KMS-11 (cell line): ENCODE results near the gene ACOT11.

Experiments
- H2AFZ ChIP-seq: fragments of 200-600 bp; sonication (generic); 2 replicates; pipeline ENCODE4 v1.6.1; 2016; ENCODE audit warnings: antibody characterized with exemption, mixed run types, low read depth
- H3K27ac ChIP-seq: fragments of 200-600 bp; sonication (generic); 2 replicates; pipeline ENCODE4 v1.6.1; 2016; ENCODE audit warnings: mild to moderate bottlenecking, mixed run types
- H3K27me3 ChIP-seq: fragments of 200-600 bp; sonication (generic); 2 replicates; pipeline ENCODE4 v1.6.1; 2017; ENCODE audit warnings: mild to moderate bottlenecking, low read depth, mixed run types, moderate library complexity; ENCODE audit not compliant: insufficient read depth
- H3K36me3 ChIP-seq: fragments of 200-600 bp; sonication (generic); 2 replicates; pipeline ENCODE4 v1.6.1; 2017; ENCODE audit warnings: mild to moderate bottlenecking, mixed run types; ENCODE audit not compliant: insufficient read depth
- H3K4me1 ChIP-seq: fragments of 200-600 bp; sonication (generic); 2 replicates; pipeline ENCODE4 v1.6.1; 2016; ENCODE audit warnings: mild to moderate bottlenecking, low read depth, mixed run types; ENCODE audit not compliant: poor library complexity, severe bottlenecking
- H3K4me2 ChIP-seq: fragments of 200-600 bp; sonication (generic); 2 replicates; pipeline ENCODE4 v1.7.0; 2016; ENCODE audit warnings: mild to moderate bottlenecking, mixed run types
- H3K4me3 ChIP-seq: fragments of 200-600 bp; sonication (generic); IDR thresholded peaks from 2 replicates; pipeline ENCODE4 v1.6.1; 2017; ENCODE audit warnings: low read depth, low read length, mixed read lengths; ENCODE audit not compliant: insufficient read depth
- H3K79me2 ChIP-seq: fragments of 200-600 bp; sonication (generic); 2 replicates; pipeline ENCODE4 v1.6.1; 2016; ENCODE audit warnings: low read depth, mixed run types; ENCODE audit not compliant: insufficient read depth
- H3K9ac ChIP-seq: fragments of 200-600 bp; sonication (generic); 2 replicates; pipeline ENCODE4 v1.6.1; 2016; ENCODE audit warnings: mild to moderate bottlenecking, mixed run types
- H4K20me1 ChIP-seq: fragments of 200-600 bp; sonication (generic); 2 replicates; pipeline ENCODE4 v1.6.1; 2016; ENCODE audit warnings: mild to moderate bottlenecking, mixed run types; ENCODE audit not compliant: insufficient read depth
- TF ChIP-seq, protein P1 (sequence below): fragments of 200-600 bp; sonication (generic); conservative IDR thresholded peaks from 2 replicates; pipeline ENCODE4 v1.6.1; 2017; ENCODE audit warnings: low read depth, mild to moderate bottlenecking, antibody characterized with exemption, low read length, moderate library complexity, mixed read lengths

ACOT11 gene

DNA sequence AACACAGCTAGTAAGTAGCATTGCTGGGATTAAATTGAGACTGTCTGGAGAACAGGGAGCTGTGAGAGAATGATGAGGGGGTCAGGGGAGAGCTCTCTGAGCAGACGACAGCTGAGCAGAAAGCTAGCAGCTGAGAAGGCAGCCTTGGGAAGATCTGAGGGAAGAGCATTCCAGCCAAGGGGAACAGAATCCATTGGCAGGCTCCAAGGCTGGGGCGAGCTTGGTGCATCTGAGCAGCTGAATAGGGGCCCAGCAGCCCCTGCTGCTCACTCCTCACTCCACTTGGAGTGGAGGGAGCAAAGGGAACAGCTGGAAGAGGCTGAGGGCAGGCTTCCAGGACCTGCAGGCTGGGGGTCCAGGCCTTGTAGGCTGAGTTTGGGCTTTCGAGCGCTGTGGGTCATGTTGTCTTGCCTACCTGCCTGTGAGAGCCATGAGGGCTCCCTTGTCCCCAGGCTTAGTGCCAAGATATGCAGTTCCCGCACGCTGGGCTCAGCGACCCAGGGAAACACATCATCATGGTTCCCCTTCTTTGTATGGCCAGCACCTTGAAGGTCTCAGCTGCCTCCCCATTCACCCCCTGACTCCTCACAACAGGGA lies 10.5 kb downstream of the ACOT11 start:
- Histone ChIP-seq H3K4me1 (no peaks in the 10 kb centered on the region), H3K27me3 (no peaks in the 10 kb centered on the region; the same call in 1 of the 2 replicates), H4K20me1 (no peaks in the 10 kb centered on the region), H3K36me3 (no peaks in the 10 kb centered on the region), H3K4me3 (no peak overlapping the region), H2AFZ (no peak overlapping the region), H3K9ac (no peak overlapping the region), H3K27ac (no peak overlapping the region), H3K79me2 (no peaks in the 10 kb centered on the region), H3K4me2 (no peak overlapping the region)
- TF ChIP-seq, protein P1, sequence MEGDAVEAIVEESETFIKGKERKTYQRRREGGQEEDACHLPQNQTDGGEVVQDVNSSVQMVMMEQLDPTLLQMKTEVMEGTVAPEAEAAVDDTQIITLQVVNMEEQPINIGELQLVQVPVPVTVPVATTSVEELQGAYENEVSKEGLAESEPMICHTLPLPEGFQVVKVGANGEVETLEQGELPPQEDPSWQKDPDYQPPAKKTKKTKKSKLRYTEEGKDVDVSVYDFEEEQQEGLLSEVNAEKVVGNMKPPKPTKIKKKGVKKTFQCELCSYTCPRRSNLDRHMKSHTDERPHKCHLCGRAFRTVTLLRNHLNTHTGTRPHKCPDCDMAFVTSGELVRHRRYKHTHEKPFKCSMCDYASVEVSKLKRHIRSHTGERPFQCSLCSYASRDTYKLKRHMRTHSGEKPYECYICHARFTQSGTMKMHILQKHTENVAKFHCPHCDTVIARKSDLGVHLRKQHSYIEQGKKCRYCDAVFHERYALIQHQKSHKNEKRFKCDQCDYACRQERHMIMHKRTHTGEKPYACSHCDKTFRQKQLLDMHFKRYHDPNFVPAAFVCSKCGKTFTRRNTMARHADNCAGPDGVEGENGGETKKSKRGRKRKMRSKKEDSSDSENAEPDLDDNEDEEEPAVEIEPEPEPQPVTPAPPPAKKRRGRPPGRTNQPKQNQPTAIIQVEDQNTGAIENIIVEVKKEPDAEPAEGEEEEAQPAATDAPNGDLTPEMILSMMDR: no peak

DNA sequence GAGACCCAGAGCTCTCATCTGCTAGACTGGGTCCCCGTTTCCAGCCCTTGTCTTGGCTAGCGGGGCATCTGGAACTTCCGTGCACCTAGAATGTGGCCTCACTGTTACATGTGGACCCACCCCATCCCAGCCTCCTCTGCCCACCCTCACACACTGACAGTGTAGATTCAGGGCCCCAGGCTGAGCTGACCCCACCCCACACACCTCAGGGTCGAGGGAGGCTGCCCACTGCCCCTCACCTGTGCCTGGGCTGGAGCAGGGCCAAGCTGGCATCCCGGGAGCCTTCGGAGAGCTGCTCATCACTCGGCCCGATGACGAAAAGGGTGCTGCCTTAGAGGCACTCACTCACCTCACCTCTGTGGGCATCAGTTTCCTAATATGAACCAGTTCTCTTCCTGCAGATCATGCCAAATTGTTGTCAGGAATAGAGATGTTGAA lies 11.1 kb downstream of the ACOT11 start:
- TF ChIP-seq, protein P1: no peak
- H3K4me2 ChIP-seq: no peak overlapping the region

DNA sequence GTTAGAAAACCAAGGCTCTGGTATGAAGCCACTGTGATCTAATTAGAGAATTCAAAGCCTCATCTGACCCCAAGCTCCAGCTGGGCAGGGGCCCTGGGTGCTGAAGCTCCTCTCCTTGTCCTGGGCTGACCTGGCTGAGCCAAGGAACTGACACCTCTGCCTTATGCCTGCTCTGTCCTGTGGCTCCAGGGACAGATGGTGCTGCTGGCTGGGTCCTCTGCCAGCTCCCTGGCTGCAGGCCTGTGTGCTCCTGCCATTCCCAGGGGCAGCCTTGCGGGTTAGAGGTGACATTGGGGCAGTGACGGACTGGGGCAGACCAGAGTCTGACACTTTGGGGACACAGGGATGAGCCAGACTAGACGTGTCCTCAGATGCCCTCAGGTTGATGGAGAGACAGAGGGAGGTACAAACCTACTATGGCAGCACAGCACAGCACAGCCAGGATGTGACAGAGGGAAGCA lies 11.8 kb downstream of the ACOT11 start:
- no peak overlapping the region for H2AFZ ChIP-seq
- no peak overlapping the region for H3K9ac ChIP-seq
- H3K4me3 ChIP-seq: no peak overlapping the region
- no peaks in the 10 kb centered on the region for H3K79me2 ChIP-seq
- H3K36me3 ChIP-seq: no peaks in the 10 kb centered on the region
- no peak overlapping the region for H3K27ac ChIP-seq
- no peaks in the 10 kb centered on the region; the same call in 1 of the 2 replicates for H3K27me3 ChIP-seq
- H3K4me2 ChIP-seq: no peak overlapping the region
- TF ChIP-seq, protein P1: no peak
- no peaks in the 10 kb centered on the region for H4K20me1 ChIP-seq
- no peaks in the 10 kb centered on the region for H3K4me1 ChIP-seq

More for the DNA sequence above, 11.1 kb downstream of the ACOT11 start:
- Histone ChIP-seq H4K20me1 (no peaks in the 10 kb centered on the region), H3K36me3 (no peaks in the 10 kb centered on the region), H3K27me3 (no peaks in the 10 kb centered on the region; the same call in 1 of the 2 replicates), H3K4me3 (no peak overlapping the region), H3K9ac (no peak overlapping the region), H3K79me2 (no peaks in the 10 kb centered on the region), H2AFZ (no peak overlapping the region), H3K4me1 (no peaks in the 10 kb centered on the region), H3K27ac (no peak overlapping the region)

DNA sequence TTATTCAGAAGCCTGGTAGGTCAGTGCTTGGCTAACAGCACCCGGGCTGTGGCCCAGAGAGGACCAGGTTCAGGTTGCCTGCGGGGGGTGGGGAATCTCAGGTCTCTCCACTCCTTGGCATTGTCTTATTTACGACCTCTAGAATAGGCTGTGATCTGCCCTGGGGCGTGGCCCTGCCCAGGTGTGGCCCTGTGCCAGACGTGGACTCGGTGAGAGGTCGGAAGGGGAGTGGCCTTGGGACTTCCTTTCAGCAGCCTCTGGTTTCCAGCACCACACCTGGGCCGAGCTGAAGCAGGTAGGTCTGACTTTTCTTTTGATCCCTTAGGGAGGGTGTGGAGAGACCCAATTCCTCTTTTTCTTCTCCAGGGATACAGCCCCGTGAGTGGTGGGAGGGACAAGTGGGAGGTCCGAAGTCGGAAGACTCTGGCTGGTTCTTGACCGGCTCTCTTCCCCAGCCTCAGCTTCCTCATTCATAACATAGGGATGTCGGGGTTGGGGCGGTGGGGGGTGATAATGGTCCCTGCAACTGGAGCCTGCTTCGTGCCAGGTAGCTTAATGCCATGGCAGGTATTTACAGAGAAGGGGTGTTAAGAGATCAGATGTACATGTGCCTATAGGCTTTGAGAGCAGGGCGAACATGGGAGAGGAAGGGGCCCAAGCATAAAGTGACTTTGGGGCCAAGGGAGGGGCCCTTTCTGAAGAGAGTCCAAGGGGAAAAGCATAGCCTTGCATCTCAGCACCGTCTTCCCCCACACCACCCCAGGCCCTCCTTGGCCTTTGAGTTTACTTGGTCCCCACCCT lies 16.5 kb downstream of the ACOT11 start:
- TF ChIP-seq, protein P1: no peak
- H4K20me1 ChIP-seq: no peaks in the 10 kb centered on the region
- H3K4me1 ChIP-seq: no peaks in the 10 kb centered on the region
- no peaks in the 10 kb centered on the region for H3K79me2 ChIP-seq
- no peak overlapping the region for H2AFZ ChIP-seq
- H3K4me3 ChIP-seq: no peak overlapping the region
- no peaks in the 10 kb centered on the region; the same call in 1 of the 2 replicates for H3K27me3 ChIP-seq
- H3K36me3 ChIP-seq: no peaks in the 10 kb centered on the region
- H3K27ac ChIP-seq: no peak overlapping the region
- H3K4me2 ChIP-seq: no peak overlapping the region
- no peak overlapping the region for H3K9ac ChIP-seq
